HG02870 (cell line): ENCODE results near the gene MARCHF11.

ENCODE experiments used
- ATAC-seq: cut with Tn5 transposase; IDR thresholded peaks from one replicate; pipeline ENCODE4 v1.9.1; 2021; ENCODE audit warnings: mild to moderate bottlenecking, moderate library complexity; ENCODE audit not compliant: unreplicated experiment

MARCHF11 gene

GRCh38 chr5:16061163-16061562 lies 118.4 kb downstream of the MARCHF11 start:
- no peak for ATAC-seq

DNA sequence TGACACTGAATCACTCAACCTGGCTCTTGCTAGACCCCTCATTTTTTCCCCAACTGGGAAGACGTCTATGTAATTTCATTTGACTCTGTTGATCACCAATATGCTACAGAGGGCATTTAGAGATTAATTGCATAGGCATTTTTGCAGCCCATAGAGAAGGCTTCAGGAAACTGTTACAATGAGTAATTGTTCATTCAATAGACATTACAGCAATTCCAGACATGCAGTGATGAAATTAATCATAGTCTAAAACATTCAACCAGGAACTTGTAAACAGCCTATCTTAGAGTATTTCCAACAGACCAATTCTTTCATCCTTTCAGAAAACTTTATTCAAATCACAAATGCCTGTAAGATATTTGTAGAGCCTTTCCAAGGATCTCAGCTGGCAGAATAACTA lies 122.3 kb downstream of the MARCHF11 start:
- ATAC-seq: no peak

- ATAC-seq: no peak
Observed at GRCh38 chr5:16051246-16051755, 128.3 kb downstream of the MARCHF11 start.

GRCh38 chr5:16050414-16050813 lies 129.2 kb downstream of the MARCHF11 start:
- no peak for ATAC-seq

DNA sequence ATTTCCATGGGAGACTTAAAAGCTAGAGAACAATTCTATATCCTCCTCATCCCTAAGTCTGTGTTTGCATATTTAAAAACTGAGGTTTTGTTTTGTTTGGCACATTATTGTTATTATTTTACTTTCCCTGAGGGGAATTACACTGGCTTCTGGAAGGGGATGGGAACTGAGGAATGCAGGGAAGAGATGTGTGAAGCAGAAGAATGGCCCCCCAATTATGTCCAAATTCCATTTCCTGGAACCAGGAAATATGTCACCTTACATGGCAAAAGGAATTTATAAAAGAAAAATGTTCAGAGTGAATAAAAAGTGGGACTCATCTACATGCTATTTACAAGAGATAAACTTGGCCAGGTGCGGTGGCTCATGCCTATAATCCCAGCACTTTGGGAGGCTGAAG lies 129.8 kb downstream of the MARCHF11 start:
- ATAC-seq: no peak

DNA sequence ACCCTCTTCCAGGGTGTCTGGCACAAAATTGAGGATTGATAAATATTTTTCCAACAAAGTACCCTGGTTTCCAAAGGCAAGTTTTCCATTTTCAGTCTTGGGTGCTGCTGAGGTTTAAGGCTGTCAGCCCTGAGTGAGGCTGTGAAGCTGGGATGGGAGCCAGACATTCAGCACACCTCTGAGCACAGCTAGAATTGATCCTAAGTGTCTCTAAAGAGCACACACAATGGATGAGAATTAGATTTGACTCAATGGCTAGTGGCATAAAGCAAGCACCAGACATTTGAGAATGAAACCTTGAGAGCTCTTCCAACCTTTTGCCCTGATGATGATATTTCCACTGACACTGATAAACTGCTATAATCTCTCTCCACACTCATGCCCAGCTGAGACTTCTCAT lies 131.5 kb downstream of the MARCHF11 start:
- no peak for ATAC-seq

GRCh38 chr5:16043349-16043965 lies 136.1 kb downstream of the MARCHF11 start:
- no peak for ATAC-seq

DNA sequence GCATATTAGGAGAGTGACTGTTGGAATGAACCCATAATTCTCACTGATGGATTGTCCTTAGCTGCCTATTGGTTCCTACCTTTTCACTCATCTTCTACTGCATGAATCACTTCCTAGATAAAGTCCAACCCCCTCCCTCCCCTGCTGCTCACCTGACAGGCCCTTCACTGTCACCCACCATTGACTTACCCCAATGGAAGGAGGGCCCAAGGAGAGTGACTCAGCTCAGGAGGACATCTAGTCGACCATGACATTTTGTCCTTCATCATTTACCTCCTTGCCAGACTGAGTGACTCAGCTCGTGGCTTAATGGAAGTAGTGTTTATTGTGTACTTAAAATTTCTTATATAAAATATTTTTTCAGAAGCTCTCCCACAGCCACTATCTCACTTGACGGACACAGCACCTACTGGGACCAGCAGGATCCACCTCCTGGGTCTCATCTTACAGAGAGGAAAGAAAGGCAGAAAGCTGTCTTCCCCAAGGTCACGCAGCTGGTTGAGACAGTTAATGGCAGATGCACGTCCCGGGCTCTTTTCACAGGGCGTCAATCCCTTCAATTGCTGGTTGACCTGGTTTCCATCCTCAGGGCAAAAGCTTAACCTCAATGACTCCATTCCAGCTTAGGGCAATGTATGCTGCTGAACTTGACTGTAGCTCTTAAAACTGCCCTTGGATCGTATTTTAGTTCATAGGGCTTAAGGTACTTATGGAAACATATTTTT lies 142.3 kb downstream of the MARCHF11 start:
- ATAC-seq: no peak

DNA sequence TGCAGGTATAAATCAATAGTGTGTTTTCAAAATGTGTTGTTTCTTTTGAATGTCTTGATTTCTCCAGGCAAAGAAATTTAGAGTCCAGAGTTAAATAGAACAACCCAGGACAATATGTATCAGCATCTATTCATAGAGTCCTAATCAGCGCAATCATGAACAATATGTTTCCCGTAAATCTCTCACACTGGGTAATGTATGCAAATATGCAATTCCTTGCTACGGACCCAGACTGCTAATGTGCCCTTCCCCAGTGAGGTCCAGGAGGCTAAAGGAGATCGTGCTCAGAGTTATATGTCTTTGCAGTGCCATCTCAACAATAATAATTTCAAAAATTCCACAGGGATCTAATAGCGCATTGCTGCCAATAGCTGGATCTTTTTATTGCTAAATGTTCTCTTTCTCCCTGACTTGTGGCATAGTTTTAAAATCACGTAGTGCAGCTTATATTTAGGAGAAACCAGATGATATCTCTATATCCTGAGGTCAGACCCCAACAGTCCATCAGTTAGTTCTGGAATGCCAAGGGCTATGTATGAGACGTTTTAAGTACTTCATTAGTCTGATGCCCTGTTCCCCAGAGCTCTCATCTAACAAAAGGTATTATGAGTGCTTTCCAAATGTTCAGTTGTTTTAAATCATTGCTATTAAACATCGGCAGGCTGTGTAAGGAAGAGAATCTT lies 145.1 kb downstream of the MARCHF11 start:
- no peak for ATAC-seq

- ATAC-seq: no peak
Observed at GRCh38 chr5:16033187-16033925, 146.2 kb downstream of the MARCHF11 start.

GRCh38 chr5:16028708-16029107 lies 150.9 kb downstream of the MARCHF11 start:
- no peak for ATAC-seq

DNA sequence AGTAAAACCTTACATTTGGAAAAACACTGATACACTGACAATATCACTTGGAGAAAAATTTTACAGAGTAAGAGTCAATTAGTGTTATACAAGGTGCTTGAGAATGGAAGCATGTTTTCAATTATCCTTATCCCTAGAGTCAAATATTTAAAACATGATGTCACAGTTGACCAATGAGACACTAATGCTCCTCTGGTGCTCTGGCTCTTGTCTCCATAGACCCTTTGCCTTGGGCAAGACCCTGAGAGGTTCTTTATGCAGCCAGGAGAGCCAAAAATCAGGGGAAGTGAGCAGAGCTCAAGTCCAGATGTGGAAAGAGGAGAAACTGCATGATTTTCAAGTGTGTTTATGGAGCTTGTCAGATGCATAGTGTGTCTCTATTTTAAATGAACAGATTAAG lies 153.9 kb downstream of the MARCHF11 start:
- no peak for ATAC-seq

DNA sequence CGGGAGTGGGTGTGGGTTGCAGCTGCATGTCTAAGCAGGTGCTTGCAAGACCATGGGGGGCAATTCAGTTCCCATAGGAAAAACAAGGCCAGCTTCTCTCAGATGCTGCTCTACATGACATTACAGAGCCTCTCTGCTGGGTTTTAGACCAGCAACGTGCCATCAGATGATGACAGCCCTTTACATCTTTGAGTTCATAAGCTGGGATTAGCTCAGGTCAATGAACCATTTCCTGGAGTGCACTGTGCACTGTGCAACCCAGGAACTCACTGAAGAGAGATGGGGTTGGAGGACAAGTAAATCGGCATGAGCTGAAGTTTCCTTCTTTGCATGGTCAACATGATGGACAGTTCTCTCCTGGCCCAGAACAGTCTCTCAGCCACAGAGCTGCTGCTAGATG lies 160.6 kb downstream of the MARCHF11 start:
- ATAC-seq: no peak

GRCh38 chr5:16017720-16018119 lies 161.9 kb downstream of the MARCHF11 start:
- no peak for ATAC-seq
